Esophagus muscularis mucosa (tissue), 4 donors: Measurements from ENCODE around the gene CSNK2A1.

Source experiments
- CTCF ChIP-seq, 3 experiments: fragments of 200-600 bp in 2 of 3; fragments of 450-650 bp in 1 of 3; sonication (generic) in 2 of 3; IDR thresholded peaks; one replicate each; pipeline ENCODE4 v1.5.1; 2017 to 2019; ENCODE audit warnings: antibody characterized with exemption in 3 of 3, mild to moderate bottlenecking in 2 of 3, moderate library complexity in 1 of 3
- EP300 ChIP-seq: sonication (generic); formaldehyde crosslinking; IDR thresholded peaks from one replicate; pipeline ENCODE4 v1.6.1; 2017; ENCODE audit warnings: antibody characterized with exemption
- POLR2AphosphoS5 ChIP-seq, 2 donors: sonication (generic); formaldehyde crosslinking; IDR thresholded peaks; one replicate each; pipeline ENCODE4 v1.6.1; 2017; ENCODE audit warnings: antibody characterized with exemption in 2 of 2

- TF ChIP-seq EP300 (no peak), CTCF (IDR thresholded peaks at IDR 0.05) (no peak), POLR2AphosphoS5 (IDR thresholded peaks at IDR 0.05) (no peak)
Measured at GRCh38 chr20:521860-522259, 21.7 kb downstream of the CSNK2A1 start.
